GM12801 (cell line): ENCODE data around the gene MAG.

Source experiments
- CTCF ChIP-seq: IDR thresholded peaks from one replicate; pipeline ENCODE4 v1.5.1; 2011; ENCODE audit warnings: control low read depth; ENCODE audit not compliant: insufficient read length; ENCODE audit errors: extremely low read depth

The MAG gene

GRCh38 chr19:35331551-35332214, 39.7 kb downstream of the MAG start:
- TF ChIP-seq CTCF = no peak

GRCh38 chr19:35332817-35333216, 40.9 kb downstream of the MAG start:
- no peak for TF ChIP-seq CTCF

GRCh38 chr19:35334144-35334753, 42.3 kb downstream of the MAG start:
- no peak for TF ChIP-seq CTCF

- no peak for TF ChIP-seq CTCF
These were observed 44.4 kb downstream of the MAG start for GRCh38 chr19:35336166-35336955.

GRCh38 chr19:35337097-35337983, 45.4 kb downstream of the MAG start:
- TF ChIP-seq CTCF = no peak

- TF ChIP-seq CTCF = no peak
These were observed 46.0 kb downstream of the MAG start for GRCh38 chr19:35337984-35338296.

GRCh38 chr19:35340431-35340830, 48.5 kb downstream of the MAG start:
- TF ChIP-seq CTCF = no peak
